Endothelial cell of umbilical vein (primary cell): ENCODE measurements around the gene RNF217. TPM values are rescaled to one million over a fixed set of nuclear protein-coding genes. Genes with fewer than 3 reads are reported as not detected.

Source experiments
- BruUV-seq: library from RNA; stranded (reverse); fragments of 400-500 nt; replicated peaks from 2 replicates; lab custom pipeline; 2021; lab: Mats Ljungman, UMichigan
- CTCF ChIA-PET: fragments of 300-600, 350-600 bp; sonication (Branson Sonifier 250); formaldehyde crosslinking; loops from one replicate; lab custom pipeline; 2021; ENCODE audit warnings: antibody characterized with exemption, inconsistent platforms; lab: Charles Lee
- POLR2A ChIA-PET: fragments of 300-600, 350-600 bp; sonication (Branson Sonifier 250); formaldehyde crosslinking; loops from one replicate; lab custom pipeline; 2021; ENCODE audit warnings: antibody characterized with exemption, inconsistent platforms; lab: Charles Lee
- DNase-seq: peaks from one replicate; pipeline ENCODE4 v3.0.0-alpha.2; 2011; ENCODE audit warnings: low read depth, low spot score
- FAIRE-seq: peaks from 2 replicates; lab custom pipeline; 2011; peaks lifted over from hg19 to GRCh38; lab: Jason Lieb, UNC
- H2AFZ ChIP-seq: 2 replicates; pipeline ENCODE4 v1.6.0; 2012; ENCODE audit warnings: low read depth, low read length, control low read depth, inconsistent platforms
- H3K27ac ChIP-seq: 2 replicates; pipeline ENCODE4 v1.5.1; 2011; ENCODE audit warnings: low read depth, mild to moderate bottlenecking, control low read depth, low read length, moderate library complexity; ENCODE audit not compliant: insufficient read depth
- H3K27me3 ChIP-seq, 2 experiments: 2 replicates each; pipeline versions ENCODE4 v1.6.0 to v1.6.1; 2011; ENCODE audit warnings: low read length in 2 of 2, mixed read lengths in 1 of 2; ENCODE audit not compliant: control insufficient read depth in 2 of 2, insufficient read depth in 2 of 2
- H3K36me3 ChIP-seq, 2 experiments: 2 replicates in 1 of 2; 3 replicates in 1 of 2; pipeline ENCODE4 v1.5.1; 2011; ENCODE audit warnings: low read length in 2 of 2, mild to moderate bottlenecking in 1 of 2, moderate library complexity in 1 of 2; ENCODE audit not compliant: control insufficient read depth in 2 of 2, insufficient read depth in 2 of 2; ENCODE audit errors: extremely low read depth in 1 of 2
- H3K4me1 ChIP-seq: 3 replicates; pipeline ENCODE4 v1.5.1; 2011; ENCODE audit warnings: mild to moderate bottlenecking, low read length; ENCODE audit not compliant: control insufficient read depth, insufficient read depth; ENCODE audit errors: extremely low read depth
- H3K4me2 ChIP-seq: 2 replicates; pipeline ENCODE4 v1.6.1; 2011; ENCODE audit warnings: low read length, control low read depth, mixed read lengths; ENCODE audit not compliant: insufficient read depth
- H3K4me3 ChIP-seq, 3 experiments: fragments of 200-600 bp in 1 of 3; sonication (generic), shearing (Covaris generic) in 1 of 3; replicated peaks in 1 of 3; 2 replicates each; pipeline ENCODE4 v1.5.1; 2011 to 2016; ENCODE audit warnings: control low read depth in 3 of 3, low read length in 3 of 3, mild to moderate bottlenecking in 2 of 3, inconsistent platforms in 1 of 3, low read depth in 1 of 3, moderate library complexity in 1 of 3; ENCODE audit not compliant: insufficient read depth in 1 of 3
- H3K79me2 ChIP-seq: 2 replicates; pipeline ENCODE4 v1.6.0; 2012; ENCODE audit warnings: low read length, inconsistent platforms; ENCODE audit not compliant: control insufficient read depth, insufficient read depth
- H3K9ac ChIP-seq: replicated peaks from 2 replicates; pipeline ENCODE3; 2011; ENCODE audit warnings: low read length, control low read depth; ENCODE audit not compliant: insufficient read depth; ENCODE audit errors: extremely low read depth
- H3K9me1 ChIP-seq: replicated peaks from 3 replicates; pipeline ENCODE4 v1.6.0; 2011; ENCODE audit warnings: mild to moderate bottlenecking, low read length; ENCODE audit not compliant: control insufficient read depth, insufficient read depth; ENCODE audit errors: extremely low read depth
- H3K9me3 ChIP-seq: replicated peaks from 2 replicates; pipeline ENCODE4 v1.5.1; 2012; ENCODE audit warnings: low read length, inconsistent platforms; ENCODE audit not compliant: control insufficient read depth, insufficient read depth
- H4K20me1 ChIP-seq: replicated peaks from 2 replicates; pipeline ENCODE3; 2011; ENCODE audit warnings: mild to moderate bottlenecking, low read length; ENCODE audit not compliant: control insufficient read depth, insufficient read depth; ENCODE audit errors: extremely low read depth
- CTCF ChIP-seq, 2 donors: IDR thresholded peaks; 1 replicate in 1 of 2; 2 replicates in 1 of 2; pipeline ENCODE4 v1.5.1; 2011; ENCODE audit warnings: low read length in 2 of 2, mild to moderate bottlenecking in 2 of 2, moderate library complexity in 2 of 2, control low read depth in 1 of 2, inconsistent platforms in 1 of 2, low read depth in 1 of 2; ENCODE audit not compliant: insufficient read depth in 1 of 2; ENCODE audit errors: extremely low read depth in 1 of 2
- EZH2 ChIP-seq: IDR thresholded peaks from 2 replicates; pipeline ENCODE4 v1.6.1; 2012; ENCODE audit warnings: borderline replicate concordance, low read depth, mild to moderate bottlenecking, moderate library complexity, low read length, inconsistent platforms; ENCODE audit not compliant: severe bottlenecking
- FOS ChIP-seq: IDR thresholded peaks from 2 replicates; pipeline ENCODE4 v1.6.1; 2011; ENCODE audit warnings: mild to moderate bottlenecking, low read length, moderate library complexity, borderline replicate concordance; ENCODE audit not compliant: insufficient read depth
- GATA2 ChIP-seq: IDR thresholded peaks from 2 replicates; pipeline ENCODE4 v1.7.0; 2011; ENCODE audit warnings: low read depth, mild to moderate bottlenecking, moderate library complexity, mixed read lengths, low read length; ENCODE audit not compliant: insufficient read length, insufficient read depth
- JUN ChIP-seq: IDR thresholded peaks from 2 replicates; pipeline ENCODE4 v1.6.1; 2011; ENCODE audit warnings: borderline replicate concordance, low read depth; ENCODE audit not compliant: insufficient read length, insufficient read depth
- MAX ChIP-seq: IDR thresholded peaks from 2 replicates; pipeline ENCODE4 v1.6.1; 2011; ENCODE audit not compliant: insufficient read depth, insufficient read length
- MYC ChIP-seq: IDR thresholded peaks from one replicate; pipeline ENCODE4 v1.6.1; 2011; ENCODE audit warnings: mild to moderate bottlenecking, low read depth, low read length
- POLR2A ChIP-seq: IDR thresholded peaks from 2 replicates; pipeline ENCODE4 v1.6.1; 2012; ENCODE audit warnings: low read depth, mild to moderate bottlenecking, control low read depth, low read length
- POLR2AphosphoS5 ChIP-seq: IDR thresholded peaks from 2 replicates; pipeline ENCODE4 v1.6.1; 2012; ENCODE audit warnings: low read depth, mild to moderate bottlenecking, control low read depth, low read length, moderate library complexity; ENCODE audit not compliant: insufficient read depth
- dilution Hi-C: fragments of 300-500 bp; cut with MboI; formaldehyde crosslinking; loops from one replicate; pipeline ENCODE4 v1.15.0; 2019; ENCODE audit warnings: low sequenced_read_pairs; ENCODE audit not compliant: extremely low pct_ligation_motif_present
- intact Hi-C: fragments of 100-400 bp; cut with micrococcal nuclease; formaldehyde crosslinking; loops from one replicate; pipeline ENCODE4 v1.10.0; 2022
- polyA plus RNA-seq, 4 experiments: library from polyadenylated mRNA; depleted of rRNA in 3 of 4; stranded (reverse) in 3 of 4; unstranded in 1 of 4; fragments of >200 nt; gene quantifications; 2 replicates each; pipeline versions ENCODE4 v1.2.1 to v1.2.3, GENCODE V29; 2011 to 2012; ENCODE audit warnings: missing spikeins in 1 of 4
- total RNA-seq: library from RNA; stranded (reverse); gene quantifications from 2 replicates; pipeline ENCODE4 v1.2.3, GENCODE V29; 2021

Gene RNF217
- total and polyA plus RNA-seq, 2 donors (not counting 3 experiments of a cell fraction or from before 2014, with no cell fraction given) = 8.8 to 32.5 TPM

GRCh38 chr6:124955108-124955856, 7.0 kb upstream of the RNF217 start:
- Histone ChIP-seq H2AFZ (no peak overlapping the region), H3K9ac (no peak overlapping the region), H3K27me3 (no peaks in the 10 kb centered on the region), H3K36me3 (no peaks in the 10 kb centered on the region), H3K4me3 (no peak overlapping the region), H3K79me2 (no peaks in the 10 kb centered on the region), H3K27ac (no peak overlapping the region), H3K9me1 (no peaks in the 10 kb centered on the region), H4K20me1 (no peaks in the 10 kb centered on the region), H3K4me1 (no peaks in the 10 kb centered on the region), H3K4me2 (no peak overlapping the region), H3K9me3 (no peaks in the 10 kb centered on the region)
- intact Hi-C loops (no loop called here), dilution Hi-C loops (no loop called here)
- no peak for DNase-seq
- TF ChIP-seq EZH2 (no peak), MAX (no peak), JUN (no peak), POLR2AphosphoS5 (no peak), CTCF (IDR thresholded peaks at IDR 0.05; ENCODE audit: extremely low read depth in 1 of 2, insufficient read depth in 1 of 2, low read depth in 1 of 2, low read length in 2 of 2) (no peak), GATA2 (no peak), POLR2A (no peak), FOS (no peak), MYC (no peak)
- no peak for FAIRE-seq
- POLR2A ChIA-PET = no interaction called here
- no TSS peak for BruUV-seq
- CTCF ChIA-PET = no interaction called here
